ENCODE measurements around the gene NKAIN2. TPM values are rescaled to one million over a fixed set of nuclear protein-coding genes. Genes with fewer than 3 reads are reported as not detected.

Gene NKAIN2
- total RNA-seq, 6 experiments from 2014 or later = not detected

DNA sequence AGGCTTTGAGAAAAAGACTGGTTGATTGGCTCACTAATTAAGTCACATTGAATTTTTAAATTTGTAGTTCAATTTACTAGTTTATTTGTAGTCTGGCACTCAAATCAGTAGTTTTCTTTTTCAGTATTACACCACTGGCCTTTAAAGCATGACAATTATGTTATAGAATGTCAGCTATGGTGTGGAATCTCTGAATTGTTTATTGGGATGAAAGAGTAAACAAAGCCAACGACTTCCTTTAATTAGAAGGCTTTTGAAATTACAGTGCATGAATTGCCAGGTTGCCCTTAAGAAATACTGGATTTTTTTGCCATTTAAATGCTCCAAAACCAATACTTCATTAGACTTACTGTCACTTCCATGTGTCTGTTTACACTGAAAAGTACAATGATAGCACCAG is 731.6 kb downstream of the NKAIN2 start:
- no peak for DNase-seq
- H3K27me3 Mint-ChIP-seq (ENCODE audit: insufficient read depth) = no peaks in the 10 kb centered on the region; the same call in 1 of the 2 replicates
- no peak overlapping the region for H3K27ac Mint-ChIP-seq
- no peaks in the 10 kb centered on the region for H3K4me1 Mint-ChIP-seq (ENCODE audit: low read depth)
- peaks cover 52% of the 10 kb centered on the region for H3K9me3 Mint-ChIP-seq
- no peak overlapping the region for H3K4me3 Mint-ChIP-seq
- no peaks in the 10 kb centered on the region for H3K36me3 Mint-ChIP-seq (ENCODE audit: low read depth)
- TF ChIP-seq, protein P1, sequence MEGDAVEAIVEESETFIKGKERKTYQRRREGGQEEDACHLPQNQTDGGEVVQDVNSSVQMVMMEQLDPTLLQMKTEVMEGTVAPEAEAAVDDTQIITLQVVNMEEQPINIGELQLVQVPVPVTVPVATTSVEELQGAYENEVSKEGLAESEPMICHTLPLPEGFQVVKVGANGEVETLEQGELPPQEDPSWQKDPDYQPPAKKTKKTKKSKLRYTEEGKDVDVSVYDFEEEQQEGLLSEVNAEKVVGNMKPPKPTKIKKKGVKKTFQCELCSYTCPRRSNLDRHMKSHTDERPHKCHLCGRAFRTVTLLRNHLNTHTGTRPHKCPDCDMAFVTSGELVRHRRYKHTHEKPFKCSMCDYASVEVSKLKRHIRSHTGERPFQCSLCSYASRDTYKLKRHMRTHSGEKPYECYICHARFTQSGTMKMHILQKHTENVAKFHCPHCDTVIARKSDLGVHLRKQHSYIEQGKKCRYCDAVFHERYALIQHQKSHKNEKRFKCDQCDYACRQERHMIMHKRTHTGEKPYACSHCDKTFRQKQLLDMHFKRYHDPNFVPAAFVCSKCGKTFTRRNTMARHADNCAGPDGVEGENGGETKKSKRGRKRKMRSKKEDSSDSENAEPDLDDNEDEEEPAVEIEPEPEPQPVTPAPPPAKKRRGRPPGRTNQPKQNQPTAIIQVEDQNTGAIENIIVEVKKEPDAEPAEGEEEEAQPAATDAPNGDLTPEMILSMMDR (IDR thresholded peaks at IDR 0.05) = no peak

DNA sequence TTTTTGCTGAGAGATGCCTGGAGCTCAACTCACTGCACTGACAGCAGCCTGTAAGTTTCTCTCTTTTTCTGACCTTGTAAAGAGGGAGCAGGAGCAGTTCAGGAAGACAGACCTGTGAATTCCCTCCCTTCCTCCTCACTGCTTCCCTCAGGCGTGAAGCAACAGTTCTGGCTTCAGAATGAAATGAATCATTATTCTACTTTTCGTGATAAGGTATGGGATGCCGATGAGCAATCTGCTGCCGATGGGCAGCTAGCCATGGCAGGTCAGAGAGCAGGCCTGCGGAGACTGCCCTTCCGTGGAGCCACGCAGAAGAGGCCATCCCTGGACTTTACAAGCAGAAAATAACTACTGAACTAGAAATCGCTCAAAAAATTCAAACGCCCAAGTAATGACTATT is 732.1 kb downstream of the NKAIN2 start:
- Mint-ChIP-seq H3K9me3 (peaks cover 52% of the 10 kb centered on the region), H3K27me3 (ENCODE audit: insufficient read depth) (no peaks in the 10 kb centered on the region; the same call in 1 of the 2 replicates), H3K4me3 (no peak overlapping the region), H3K4me1 (ENCODE audit: low read depth) (no peaks in the 10 kb centered on the region), H3K36me3 (ENCODE audit: low read depth) (no peaks in the 10 kb centered on the region), H3K27ac (no peak overlapping the region)
- TF ChIP-seq, protein P1 (IDR thresholded peaks at IDR 0.05) = no peak
- DNase-seq = no peak

DNA sequence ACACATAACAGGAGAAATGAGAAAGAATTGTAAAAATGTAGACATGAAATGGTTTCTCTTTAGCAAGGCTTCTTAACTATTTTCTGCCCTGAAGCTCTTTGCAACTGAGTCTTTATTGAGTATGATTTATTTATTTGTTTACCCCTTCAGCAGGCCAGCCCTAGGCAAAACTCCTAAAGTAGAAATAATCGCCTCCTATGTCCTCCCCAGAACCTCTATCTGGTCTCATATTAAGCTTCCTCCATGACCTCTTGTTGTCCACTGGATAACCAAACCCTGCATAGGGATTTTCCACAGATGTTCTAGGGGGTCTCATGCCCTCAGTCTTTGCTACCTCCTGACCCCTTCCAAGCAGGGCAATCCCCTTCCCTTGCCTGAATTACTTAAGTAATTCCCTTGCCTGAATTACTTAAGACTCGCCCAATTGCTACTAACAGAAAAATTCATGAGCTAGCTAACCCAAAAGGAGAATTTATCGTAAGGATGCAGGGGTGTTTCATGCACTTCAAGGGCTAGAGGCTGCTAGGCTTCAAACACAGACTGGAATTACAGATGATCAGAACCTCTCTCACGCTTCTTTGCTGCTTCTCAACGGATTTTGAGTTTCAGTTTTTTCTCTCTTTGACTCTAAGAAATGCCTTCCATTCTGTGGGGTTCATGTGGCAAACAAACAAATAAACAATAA is 732.6 kb downstream of the NKAIN2 start:
- no peak overlapping the region for H3K4me3 Mint-ChIP-seq
- no peaks in the 10 kb centered on the region for H3K4me1 Mint-ChIP-seq (ENCODE audit: low read depth)
- no peak overlapping the region for H3K27ac Mint-ChIP-seq
- no peak for DNase-seq
- H3K36me3 Mint-ChIP-seq (ENCODE audit: low read depth) = no peaks in the 10 kb centered on the region
- TF ChIP-seq, protein P1 (IDR thresholded peaks at IDR 0.05) = no peak
- H3K9me3 Mint-ChIP-seq = peaks cover 51% of the 10 kb centered on the region
- H3K27me3 Mint-ChIP-seq (ENCODE audit: insufficient read depth) = no peaks in the 10 kb centered on the region; the same call in 1 of the 2 replicates

DNA sequence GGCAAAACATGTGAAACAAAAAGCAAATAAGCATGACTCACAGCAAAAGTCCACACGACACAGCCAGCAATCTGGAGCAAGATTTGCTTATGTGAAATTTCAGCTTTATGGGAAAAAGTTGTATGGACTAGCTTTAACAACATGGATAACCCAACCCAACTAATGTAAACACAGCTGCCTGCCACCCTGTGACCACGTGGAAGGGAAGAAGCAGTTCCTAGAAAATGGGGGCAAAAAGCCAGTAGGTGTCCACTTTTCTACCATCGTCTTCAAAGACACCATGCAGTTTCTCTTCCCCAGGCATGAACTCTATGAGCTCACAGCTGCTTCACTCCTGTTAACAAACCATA is 733.2 kb downstream of the NKAIN2 start:
- no peaks in the 10 kb centered on the region for H3K36me3 Mint-ChIP-seq (ENCODE audit: low read depth)
- no peak overlapping the region for H3K4me3 Mint-ChIP-seq
- peaks cover 48% of the 10 kb centered on the region for H3K9me3 Mint-ChIP-seq
- TF ChIP-seq, protein P1 (IDR thresholded peaks at IDR 0.05) = no peak
- no peaks in the 10 kb centered on the region for H3K4me1 Mint-ChIP-seq (ENCODE audit: low read depth)
- DNase-seq = no peak
- H3K27me3 Mint-ChIP-seq (ENCODE audit: insufficient read depth) = no peaks in the 10 kb centered on the region; the same call in 1 of the 2 replicates
- no peak overlapping the region for H3K27ac Mint-ChIP-seq

DNA sequence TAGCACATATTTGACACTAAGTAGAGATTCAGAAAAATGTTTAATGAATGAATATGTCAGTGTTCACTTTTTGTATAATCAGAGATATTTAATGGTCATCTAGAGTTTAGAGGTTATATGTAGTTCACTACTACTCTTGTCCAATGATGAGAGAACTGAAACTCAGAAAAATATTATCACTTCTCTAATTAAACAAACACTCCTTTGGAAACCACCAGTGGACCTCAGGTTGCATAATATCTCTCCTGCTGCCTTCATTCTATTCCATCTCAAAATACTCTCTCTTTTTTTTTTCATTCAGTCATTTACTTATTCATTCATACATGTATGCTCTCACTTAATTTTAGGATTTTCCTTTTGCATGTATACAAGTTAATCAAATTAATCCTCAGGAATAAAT is 735.4 kb downstream of the NKAIN2 start:
- Mint-ChIP-seq H3K9me3 (peaks cover 36% of the 10 kb centered on the region), H3K4me1 (ENCODE audit: low read depth) (no peaks in the 10 kb centered on the region), H3K27me3 (ENCODE audit: insufficient read depth) (no peaks in the 10 kb centered on the region; the same call in 1 of the 2 replicates), H3K4me3 (no peak overlapping the region), H3K27ac (no peak overlapping the region), H3K36me3 (ENCODE audit: low read depth) (no peaks in the 10 kb centered on the region)
- DNase-seq = no peak
- TF ChIP-seq, protein P1 (IDR thresholded peaks at IDR 0.05) = no peak
